Osteoblast (primary cell): ENCODE measurements around the gene ZFHX3. TPM values are rescaled to one million over a fixed set of nuclear protein-coding genes. Genes with fewer than 3 reads are reported as not detected.

Experiments used
- DNase-seq: peaks from one replicate; pipeline ENCODE4 v3.0.0; 2011; ENCODE audit warnings: low spot score, mixed read lengths; ENCODE audit not compliant: insufficient read length; ENCODE audit errors: missing footprints
- H2AFZ ChIP-seq: 2 replicates; pipeline ENCODE4 v1.6.0; 2011; ENCODE audit warnings: mild to moderate bottlenecking, low read length
- H3K27ac ChIP-seq: 2 replicates; pipeline ENCODE4 v1.5.1; 2011; ENCODE audit warnings: mild to moderate bottlenecking, low read depth, low read length, moderate library complexity
- H3K27me3 ChIP-seq: 2 replicates; pipeline ENCODE4 v1.6.0; 2012; ENCODE audit warnings: mild to moderate bottlenecking, control low read depth, inconsistent platforms, low read length, moderate library complexity; ENCODE audit not compliant: insufficient read depth
- H3K36me3 ChIP-seq: 2 replicates; pipeline ENCODE4 v1.5.1; 2011; ENCODE audit warnings: mild to moderate bottlenecking, low read length, control low read depth, moderate library complexity; ENCODE audit not compliant: insufficient read depth
- H3K4me1 ChIP-seq: 2 replicates; pipeline ENCODE4 v1.5.1; 2011; ENCODE audit warnings: mild to moderate bottlenecking, low read length, control low read depth, moderate library complexity; ENCODE audit not compliant: insufficient read depth
- H3K4me2 ChIP-seq: 2 replicates; pipeline ENCODE4 v1.6.0; 2011; ENCODE audit warnings: mild to moderate bottlenecking, low read length; ENCODE audit not compliant: insufficient read depth
- H3K4me3 ChIP-seq: fragments of 200-600 bp; sonication (generic); 3 replicates; pipeline ENCODE4 v1.5.1; 2012; ENCODE audit warnings: mild to moderate bottlenecking, low read length, inconsistent platforms; ENCODE audit not compliant: insufficient read depth
- H3K79me2 ChIP-seq: 2 replicates; pipeline ENCODE4 v1.6.0; 2012; ENCODE audit warnings: mild to moderate bottlenecking, low read length, control low read depth, inconsistent platforms; ENCODE audit not compliant: insufficient read depth
- H3K9me3 ChIP-seq: 2 replicates; pipeline ENCODE4 v1.5.1; 2011; ENCODE audit warnings: low read depth, low read length, control low read depth
- H4K20me1 ChIP-seq: 2 replicates; pipeline ENCODE4 v1.6.0; 2012; ENCODE audit warnings: mild to moderate bottlenecking, low read length, control low read depth; ENCODE audit not compliant: insufficient read depth
- total RNA-seq: library from RNA; depleted of rRNA; stranded (reverse); fragments of >200 nt; gene quantifications from 2 replicates; pipeline ENCODE4 v1.2.3, GENCODE V29; 2012
- TF ChIP-seq, protein P1 (sequence below): IDR thresholded peaks from 2 replicates; pipeline ENCODE4 v1.5.1; 2011; ENCODE audit warnings: mild to moderate bottlenecking, low read depth, low read length, moderate library complexity; ENCODE audit errors: extremely low read depth

The ZFHX3 gene
- total RNA-seq, 1 donor: 14.5 TPM

DNA sequence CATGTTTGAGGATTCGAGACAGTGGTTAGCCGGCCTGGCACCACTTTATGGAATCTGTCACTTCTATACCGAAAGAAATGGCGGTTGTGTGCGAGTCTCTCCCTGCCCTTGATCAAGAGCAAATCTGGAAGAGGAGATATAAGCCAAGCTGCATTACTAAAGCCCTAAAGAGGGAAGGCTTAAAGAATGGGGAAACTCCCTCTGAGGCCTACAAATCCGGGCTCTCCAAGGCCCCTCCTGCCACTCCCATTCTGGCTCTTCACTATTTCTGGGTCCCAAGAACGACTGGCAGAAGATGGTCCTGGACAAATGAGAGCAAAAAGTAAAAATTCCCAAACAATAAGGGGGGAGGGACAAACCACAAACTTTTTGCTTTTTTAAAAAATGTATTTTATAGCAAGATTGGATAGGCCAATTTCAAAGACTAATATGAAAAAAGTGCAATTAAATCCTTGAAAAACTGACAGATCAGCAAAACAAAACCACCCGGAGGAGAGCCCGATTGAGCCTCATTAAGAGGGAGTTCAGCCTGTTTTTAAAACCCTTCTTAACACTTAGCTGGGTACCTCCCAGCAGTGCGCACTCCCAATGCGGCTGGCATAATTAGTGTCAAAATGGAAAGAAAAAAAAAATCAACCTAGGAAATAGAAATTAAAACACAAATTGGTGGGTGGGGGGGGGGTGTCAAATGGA is 193.5 kb downstream of the ZFHX3 start:
- no peak overlapping the region for H2AFZ ChIP-seq
- peaks cover 32% of the 10 kb centered on the region for H3K4me1 ChIP-seq
- H3K4me2 ChIP-seq: no peak overlapping the region
- no peak overlapping the region for H3K4me3 ChIP-seq
- no peaks in the 10 kb centered on the region for H4K20me1 ChIP-seq
- TF ChIP-seq, protein P1, sequence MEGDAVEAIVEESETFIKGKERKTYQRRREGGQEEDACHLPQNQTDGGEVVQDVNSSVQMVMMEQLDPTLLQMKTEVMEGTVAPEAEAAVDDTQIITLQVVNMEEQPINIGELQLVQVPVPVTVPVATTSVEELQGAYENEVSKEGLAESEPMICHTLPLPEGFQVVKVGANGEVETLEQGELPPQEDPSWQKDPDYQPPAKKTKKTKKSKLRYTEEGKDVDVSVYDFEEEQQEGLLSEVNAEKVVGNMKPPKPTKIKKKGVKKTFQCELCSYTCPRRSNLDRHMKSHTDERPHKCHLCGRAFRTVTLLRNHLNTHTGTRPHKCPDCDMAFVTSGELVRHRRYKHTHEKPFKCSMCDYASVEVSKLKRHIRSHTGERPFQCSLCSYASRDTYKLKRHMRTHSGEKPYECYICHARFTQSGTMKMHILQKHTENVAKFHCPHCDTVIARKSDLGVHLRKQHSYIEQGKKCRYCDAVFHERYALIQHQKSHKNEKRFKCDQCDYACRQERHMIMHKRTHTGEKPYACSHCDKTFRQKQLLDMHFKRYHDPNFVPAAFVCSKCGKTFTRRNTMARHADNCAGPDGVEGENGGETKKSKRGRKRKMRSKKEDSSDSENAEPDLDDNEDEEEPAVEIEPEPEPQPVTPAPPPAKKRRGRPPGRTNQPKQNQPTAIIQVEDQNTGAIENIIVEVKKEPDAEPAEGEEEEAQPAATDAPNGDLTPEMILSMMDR: no peak
- no peaks in the 10 kb centered on the region for H3K36me3 ChIP-seq
- no peaks in the 10 kb centered on the region for H3K9me3 ChIP-seq
- peaks cover 52% of the 10 kb centered on the region for H3K79me2 ChIP-seq
- H3K27ac ChIP-seq: no peak overlapping the region
- no peak for DNase-seq
- H3K27me3 ChIP-seq: no peaks in the 10 kb centered on the region

DNA sequence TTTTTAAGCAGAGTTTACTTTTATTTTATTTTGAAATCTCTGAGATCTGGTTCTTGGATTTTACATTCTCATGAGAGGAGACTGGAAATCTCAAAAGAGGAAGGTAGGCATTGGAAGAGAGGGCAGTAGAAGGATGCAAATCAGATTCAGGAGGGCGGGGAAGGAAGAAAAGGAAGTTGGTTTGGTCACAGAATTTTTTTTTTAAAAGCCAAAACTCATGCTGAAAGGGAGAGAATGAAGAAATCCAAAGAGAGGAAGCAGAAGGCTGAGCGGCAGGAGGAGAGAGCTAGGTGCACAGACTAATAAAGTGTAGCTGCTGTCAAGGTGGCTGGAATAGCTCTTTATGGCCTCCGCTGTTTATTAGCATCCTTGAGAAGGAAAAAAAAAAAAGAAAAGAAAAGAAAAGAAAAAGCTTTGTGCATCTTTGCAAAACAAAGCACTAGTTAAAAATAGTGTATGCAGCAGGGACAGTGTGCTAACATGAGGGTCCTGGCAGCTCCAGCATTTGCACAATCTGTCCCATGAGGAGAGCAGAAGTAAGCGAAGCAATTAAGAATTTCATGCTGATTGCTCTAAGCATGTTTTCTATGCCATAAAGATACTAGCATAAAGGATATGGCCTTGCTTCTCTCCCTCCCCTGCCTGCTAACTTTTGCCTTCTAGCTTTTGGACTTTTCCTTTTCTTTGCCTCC is 194.2 kb downstream of the ZFHX3 start:
- Histone ChIP-seq H3K9me3 (no peaks in the 10 kb centered on the region), H3K4me2 (no peak overlapping the region), H3K36me3 (no peaks in the 10 kb centered on the region), H4K20me1 (no peaks in the 10 kb centered on the region), H3K27ac (no peak overlapping the region), H3K4me3 (no peak overlapping the region), H3K27me3 (no peaks in the 10 kb centered on the region), H2AFZ (no peak overlapping the region), H3K4me1 (peaks cover 32% of the 10 kb centered on the region), H3K79me2 (peaks cover 54% of the 10 kb centered on the region)
- TF ChIP-seq, protein P1: no peak
- DNase-seq: no peak

DNA sequence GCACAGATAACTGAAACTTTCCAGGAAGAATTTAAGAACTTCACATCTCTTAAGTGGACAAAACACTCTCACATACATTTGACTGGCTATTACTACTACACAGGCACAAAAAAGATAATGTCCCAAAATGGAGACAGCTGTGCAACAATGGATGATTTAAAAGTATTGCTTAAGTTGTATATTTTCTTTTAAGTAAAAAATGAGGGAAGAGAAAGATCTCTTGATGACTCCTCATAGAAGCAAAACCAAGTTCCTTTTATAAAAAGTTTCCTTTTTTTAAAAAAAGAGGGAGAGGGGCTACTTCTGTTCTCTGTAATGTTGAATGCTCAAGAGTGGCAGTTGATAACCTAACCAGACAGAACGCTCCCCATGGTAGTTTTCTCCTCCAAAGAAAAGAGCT is 195.5 kb downstream of the ZFHX3 start:
- Histone ChIP-seq H3K79me2 (peaks cover 58% of the 10 kb centered on the region), H3K4me1 (peaks cover 28% of the 10 kb centered on the region), H4K20me1 (no peaks in the 10 kb centered on the region), H2AFZ (no peak overlapping the region), H3K9me3 (no peaks in the 10 kb centered on the region), H3K36me3 (no peaks in the 10 kb centered on the region), H3K4me3 (no peak overlapping the region), H3K4me2 (no peak overlapping the region), H3K27ac (no peak overlapping the region), H3K27me3 (no peaks in the 10 kb centered on the region)
- no peak for DNase-seq
- TF ChIP-seq, protein P1: no peak

DNA sequence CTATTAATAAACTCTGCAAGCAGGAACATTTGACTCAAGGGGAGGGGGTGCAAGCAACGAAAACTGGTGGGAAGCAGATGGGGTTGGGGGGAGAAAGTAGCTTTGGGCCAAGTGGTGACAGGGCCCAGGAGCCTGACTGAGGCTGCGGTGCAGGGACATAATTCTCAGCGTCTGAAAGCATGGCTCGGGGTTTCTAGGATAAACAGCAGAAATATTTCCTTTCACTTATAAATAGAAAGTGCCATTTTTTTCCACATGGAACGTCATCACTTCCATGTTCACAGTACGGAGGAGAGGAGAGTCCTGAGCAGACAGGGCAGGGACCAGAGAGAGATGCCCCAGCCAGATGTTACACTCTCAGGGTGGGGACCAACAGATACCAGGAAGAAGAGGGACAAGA is 197.1 kb downstream of the ZFHX3 start:
- Histone ChIP-seq H4K20me1 (no peaks in the 10 kb centered on the region), H3K36me3 (no peaks in the 10 kb centered on the region), H3K79me2 (peaks cover 54% of the 10 kb centered on the region), H3K4me2 (peak overlapping the region; percentile 70), H3K4me1 (peaks cover 31% of the 10 kb centered on the region), H3K9me3 (no peaks in the 10 kb centered on the region), H2AFZ (peak overlapping the region; percentile 27), H3K27ac (peak overlapping the region; percentile 98), H3K4me3 (peak overlapping the region; percentile 47), H3K27me3 (no peaks in the 10 kb centered on the region)
- TF ChIP-seq, protein P1: no peak
- DNase-seq: peak; percentile 88
